Dedifferentiated amniotic fluid mesenchymal stem cell (primary cell): ENCODE measurements around the gene DDX18.

ENCODE experiments used
- DNase-seq: peaks from one replicate; pipeline ENCODE4 v3.0.0-alpha.2; 2016; ENCODE audit errors: extremely low spot score

DDX18 gene

DNA sequence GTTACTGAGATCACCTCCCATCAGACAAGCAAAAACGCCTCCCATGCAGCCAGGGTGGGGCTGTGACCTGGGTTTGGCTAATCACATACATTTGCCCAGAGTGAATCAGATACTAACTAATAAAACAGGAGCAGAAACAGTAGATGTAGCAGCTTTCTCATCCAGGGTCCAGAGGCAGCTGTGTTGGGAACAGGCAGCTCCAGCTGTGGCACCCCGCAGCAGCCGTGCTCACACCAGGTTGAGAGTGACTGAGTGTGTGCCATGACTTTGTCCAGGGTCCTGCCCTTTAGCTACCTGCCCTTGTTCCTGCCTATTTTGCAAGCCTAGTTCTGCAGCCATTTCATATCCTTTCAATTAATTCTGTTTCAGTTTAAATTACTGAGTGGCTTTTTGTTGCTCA lies 20.5 kb downstream of the DDX18 start:
- no peak for DNase-seq

DNA sequence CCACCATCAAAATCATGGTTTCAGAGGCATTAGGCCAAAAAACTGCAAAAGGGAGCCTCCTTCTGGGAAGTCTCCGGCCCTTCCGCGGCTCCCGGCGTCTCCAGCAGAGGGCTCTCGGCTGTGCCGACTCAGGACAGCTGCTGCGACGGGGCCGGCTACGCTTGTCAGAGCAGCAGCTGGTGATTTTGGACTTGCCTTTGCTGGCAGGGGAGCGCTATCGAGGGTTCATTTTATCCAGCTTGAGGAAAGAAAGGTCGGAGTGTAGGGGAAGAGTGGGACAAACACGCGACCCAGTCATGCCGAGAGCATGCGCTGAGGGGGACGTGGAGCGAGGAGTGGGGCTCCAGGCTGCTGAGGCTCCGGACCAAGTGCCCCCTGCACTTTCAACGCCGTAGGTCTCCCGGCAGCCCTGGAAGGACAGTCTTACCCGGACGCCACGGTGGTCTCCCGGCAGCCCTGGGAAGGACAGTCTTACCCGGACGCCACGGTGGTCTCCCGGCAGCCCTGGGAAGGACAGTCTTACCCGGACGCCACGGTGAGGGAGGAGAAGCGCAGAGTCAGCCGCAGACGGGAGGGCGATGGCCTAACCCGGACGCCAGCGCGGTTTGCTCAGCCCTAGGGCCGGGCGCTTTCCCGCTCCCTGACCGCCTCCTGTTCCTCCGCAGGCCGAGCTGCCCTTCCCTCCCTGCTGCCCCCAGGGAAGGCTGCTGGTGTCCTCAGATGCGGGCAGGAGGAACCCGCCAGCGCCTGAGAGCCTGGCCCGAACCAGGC lies 21.7 kb downstream of the DDX18 start:
- DNase-seq, result peak; percentile 85

DNA sequence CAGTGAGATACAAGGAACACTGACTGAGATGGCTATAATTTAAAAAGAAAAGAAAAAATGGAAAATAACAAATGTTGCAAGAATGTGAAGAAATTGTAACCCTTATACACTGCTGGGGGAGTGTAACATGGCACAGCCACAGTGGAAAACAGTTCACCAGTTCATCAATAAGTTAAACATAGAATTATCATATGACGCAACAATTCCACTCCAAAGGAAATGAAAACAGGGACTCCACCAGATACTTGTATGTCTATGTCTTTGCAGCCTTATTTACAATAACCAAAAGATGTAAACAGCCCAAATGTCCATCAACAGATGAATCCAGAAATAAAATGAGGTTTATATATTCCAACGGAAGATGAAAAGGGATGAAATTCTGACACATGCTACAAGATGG lies 30.8 kb downstream of the DDX18 start:
- no peak for DNase-seq

DNA sequence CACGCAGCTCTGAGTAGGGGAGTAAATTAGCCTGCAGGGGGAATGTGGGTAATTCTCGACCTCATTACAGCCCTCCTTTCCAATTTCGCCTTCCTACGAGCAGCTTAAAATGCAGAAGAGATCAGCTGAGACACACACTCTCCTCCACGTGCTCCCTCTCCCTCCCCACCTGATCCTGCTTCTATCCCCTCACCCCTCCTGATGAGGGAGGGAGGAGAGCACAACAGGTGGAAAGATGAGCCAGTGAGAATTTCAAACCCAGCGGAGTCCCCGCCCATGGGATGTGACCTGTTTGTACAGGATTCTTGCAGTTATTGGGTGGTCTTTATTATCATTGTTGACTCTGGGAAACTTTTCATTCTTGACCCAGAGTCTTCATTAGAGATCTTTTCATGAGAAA lies 35.5 kb downstream of the DDX18 start:
- no peak for DNase-seq

DNA sequence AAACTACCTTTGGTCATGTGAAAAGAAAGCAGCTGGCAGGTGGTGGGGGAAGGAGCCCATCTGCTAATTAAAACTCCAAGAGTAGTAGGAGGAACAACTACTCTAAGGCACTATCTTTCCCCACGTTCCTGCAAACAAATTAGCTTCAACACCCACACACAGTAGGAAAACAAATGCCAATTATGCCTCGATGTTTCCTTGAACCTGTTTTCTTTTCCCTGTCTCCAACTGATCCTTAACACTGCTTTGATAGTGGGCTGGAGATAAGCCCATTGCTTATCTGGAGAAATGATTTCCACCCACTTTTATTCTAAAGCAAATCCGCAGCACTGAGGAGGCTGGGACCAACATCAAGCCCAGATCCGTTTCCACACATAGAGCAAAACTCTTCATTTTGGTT lies 36.0 kb downstream of the DDX18 start:
- no peak for DNase-seq

DNA sequence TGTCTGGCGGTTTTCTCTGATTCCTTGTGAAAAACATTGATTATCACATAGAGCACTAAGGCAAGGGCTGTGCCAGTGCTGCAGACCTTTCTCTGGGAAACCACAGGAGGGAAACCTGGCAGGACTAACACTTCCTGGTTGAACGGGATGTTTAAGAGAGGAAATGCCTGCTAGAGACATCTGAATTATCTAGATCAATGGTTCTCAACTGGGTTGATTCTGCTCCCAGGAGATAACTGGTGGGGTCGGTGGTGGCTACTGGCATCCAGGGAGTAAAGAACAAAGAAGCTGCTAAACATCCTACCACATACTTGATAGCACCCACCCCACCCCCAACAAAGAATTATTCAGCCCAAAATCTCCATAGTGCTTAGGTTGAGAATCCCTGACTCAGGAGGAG lies 37.5 kb downstream of the DDX18 start:
- DNase-seq, result no peak

DNA sequence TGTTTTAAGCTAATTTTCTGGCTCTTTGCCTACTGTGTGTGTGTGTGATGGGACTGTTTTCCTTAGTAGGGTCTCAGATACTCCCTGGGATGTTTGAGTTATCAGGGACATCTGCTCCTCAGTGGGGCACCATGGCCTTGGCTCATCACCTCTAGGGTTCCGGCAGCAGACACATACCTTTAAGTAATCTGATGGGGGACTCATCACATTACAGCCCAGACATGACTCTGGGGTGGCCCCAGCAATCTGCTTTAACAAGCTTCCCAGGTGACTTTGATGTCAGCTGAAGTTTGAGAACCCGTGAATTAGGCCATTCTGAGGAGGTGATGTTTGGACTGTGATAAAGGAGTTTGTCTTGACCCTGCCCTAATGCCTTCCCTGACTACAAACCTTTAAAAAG lies 38.8 kb downstream of the DDX18 start:
- DNase-seq, result no peak

DNA sequence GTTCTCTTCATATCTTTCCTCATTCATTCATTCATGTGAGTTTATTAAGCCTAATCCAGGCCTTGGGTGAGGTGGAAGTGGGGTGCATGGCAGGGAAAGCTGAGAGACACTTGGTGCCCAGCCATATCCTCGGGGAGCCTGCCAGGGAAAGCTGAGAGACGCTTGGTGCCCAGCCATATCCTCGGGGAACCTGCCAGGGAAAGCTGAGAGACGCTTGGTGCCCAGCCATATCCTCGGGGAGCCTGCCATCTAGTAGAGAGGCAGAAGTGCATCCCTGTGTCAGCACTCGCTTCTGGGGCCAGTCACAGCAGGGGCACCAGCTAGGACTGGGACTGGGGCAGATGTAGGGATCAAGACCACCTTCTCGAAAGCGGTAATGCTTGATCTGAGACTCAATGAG lies 39.4 kb downstream of the DDX18 start:
- no peak for DNase-seq

DNA sequence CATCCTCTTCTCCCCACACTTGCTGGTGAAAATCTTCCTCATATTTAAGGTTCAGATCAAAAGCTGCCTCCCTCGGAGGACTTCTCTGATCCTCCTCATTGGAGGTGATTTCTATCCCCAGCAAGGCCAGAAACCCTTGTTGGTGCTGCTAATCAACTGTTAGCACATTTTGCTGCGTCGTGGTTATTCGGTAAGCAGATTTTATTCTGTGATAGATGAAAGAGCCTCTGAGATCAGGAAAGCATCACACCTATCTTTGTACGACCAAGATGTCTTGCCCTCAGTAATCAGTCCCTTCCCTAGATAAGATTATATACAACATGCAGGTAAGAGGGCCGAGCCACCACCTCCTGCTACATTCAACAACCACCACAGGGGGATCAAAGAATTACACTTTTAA lies 40.1 kb downstream of the DDX18 start:
- no peak for DNase-seq

DNA sequence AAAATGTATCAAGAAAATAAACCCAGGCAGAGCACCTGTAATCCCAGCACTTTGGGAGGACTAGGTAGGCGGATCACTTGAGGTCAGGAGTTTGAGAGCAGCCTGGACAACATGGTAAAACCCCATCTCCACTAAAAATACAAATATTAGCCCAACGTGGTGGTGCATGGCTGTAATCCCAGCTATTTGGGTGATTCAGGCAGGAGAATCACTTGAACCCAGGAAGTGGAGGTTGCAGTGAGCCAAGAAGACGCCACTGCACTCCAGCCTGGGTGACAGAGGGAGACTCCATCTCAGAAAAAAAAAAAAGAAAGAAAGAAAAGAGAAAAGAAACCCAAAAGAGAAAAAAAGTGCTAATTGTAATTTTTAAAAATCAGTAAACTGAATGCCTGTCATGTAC lies 41.4 kb downstream of the DDX18 start:
- no peak for DNase-seq

DNA sequence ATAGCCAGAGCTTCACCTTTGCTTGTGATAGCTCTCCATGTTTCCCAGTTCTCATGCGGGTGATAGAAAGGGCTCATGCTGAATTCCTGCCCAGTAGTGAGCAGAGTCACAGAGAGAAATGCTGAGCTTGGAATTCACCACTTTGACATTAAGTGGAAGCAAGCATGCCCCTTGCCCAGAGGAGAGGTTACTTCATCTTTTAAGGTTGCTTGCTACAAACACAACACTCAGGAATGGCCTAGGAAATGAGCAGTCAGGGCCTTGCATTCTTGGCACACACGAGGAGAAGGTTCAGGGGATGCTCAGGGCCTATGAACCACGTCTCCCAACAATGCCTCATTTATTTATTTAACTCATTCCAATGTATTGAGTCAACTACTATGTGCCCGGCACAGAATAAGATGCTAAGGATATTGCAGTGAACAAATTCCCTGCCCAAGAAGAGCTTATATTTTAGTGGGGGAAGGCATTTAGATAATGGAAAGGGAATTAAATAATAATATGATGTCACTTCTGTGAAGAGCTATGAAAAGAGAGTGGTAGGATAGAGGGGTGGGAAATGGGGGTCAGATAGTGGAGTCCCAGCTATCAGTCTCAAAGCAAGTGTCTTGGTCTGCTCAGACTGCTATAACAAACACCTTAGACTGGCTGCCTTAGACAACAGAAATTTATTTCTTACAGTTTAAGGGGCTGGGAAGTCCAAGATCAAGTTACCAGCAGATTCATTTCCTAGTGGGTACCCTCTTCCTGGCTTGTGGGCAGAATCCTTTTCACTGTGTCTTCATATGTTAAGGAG lies 42.1 kb downstream of the DDX18 start:
- peak; percentile 58 for DNase-seq

DNA sequence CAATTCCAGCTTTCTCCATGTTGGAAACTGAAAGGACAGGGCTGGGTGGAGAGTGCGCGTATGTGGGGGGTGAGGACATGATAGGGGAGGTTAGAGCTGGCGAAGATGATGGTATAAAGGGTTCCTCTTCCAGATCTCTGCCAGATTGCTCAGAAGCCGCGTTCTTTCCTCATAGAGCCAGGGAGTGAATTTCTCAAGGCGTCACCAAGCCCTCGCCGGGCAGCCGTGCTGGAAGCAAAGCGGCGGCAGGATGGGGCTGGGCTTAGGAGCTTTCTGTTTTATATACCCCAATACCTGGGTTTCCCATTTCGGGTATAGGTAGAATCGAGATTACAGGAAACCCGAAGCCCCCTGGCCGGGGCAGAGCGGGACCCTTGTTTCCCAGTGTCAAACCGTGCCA lies 43.8 kb downstream of the DDX18 start:
- no peak for DNase-seq

DNA sequence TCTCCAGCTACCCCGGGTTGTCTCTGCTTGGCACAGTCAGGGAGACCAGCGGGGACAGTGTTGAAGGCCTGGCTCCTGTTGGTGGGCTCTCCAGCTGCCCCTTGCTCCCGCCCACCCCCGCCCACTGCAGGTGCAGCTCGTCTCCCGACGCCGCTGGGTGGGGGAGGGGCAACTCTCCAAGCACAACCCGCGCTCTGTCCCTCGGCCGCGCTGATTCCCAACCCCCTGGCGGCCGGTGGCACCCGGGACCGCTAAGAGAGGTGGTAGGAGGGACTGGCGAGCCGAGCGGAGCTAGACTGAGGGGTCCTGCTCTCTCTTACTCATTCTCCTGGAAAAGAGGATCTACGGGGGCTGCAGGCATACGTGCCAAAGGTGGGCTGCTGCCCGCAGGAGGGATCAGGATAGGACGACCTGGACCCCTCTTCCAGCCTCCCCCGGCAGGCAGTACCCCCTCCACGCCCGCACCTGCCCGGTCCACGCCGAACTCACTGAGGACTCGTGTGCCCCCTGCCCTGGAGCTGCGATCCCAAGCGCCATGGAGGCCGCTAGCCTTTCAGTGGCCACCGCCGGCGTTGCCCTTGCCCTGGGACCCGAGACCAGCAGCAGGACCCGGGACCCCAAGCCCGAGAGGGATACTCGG lies 44.5 kb downstream of the DDX18 start:
- DNase-seq, result no peak

DNA sequence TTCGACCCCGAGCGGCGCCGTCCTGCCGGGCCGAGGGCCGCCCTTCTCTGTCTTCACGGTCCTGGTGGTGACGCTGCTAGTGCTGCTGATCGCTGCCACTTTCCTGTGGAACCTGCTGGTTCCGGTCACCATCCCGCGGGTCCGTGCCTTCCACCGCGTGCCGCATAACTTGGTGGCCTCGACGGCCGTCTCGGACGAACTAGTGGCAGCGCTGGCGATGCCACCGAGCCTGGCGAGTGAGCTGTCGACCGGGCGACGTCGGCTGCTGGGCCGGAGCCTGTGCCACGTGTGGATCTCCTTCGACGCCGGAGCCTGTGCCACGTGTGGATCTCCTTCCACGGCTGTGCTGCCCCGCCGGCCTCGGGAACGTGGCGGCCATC lies 45.0 kb downstream of the DDX18 start:
- no peak for DNase-seq

DNA sequence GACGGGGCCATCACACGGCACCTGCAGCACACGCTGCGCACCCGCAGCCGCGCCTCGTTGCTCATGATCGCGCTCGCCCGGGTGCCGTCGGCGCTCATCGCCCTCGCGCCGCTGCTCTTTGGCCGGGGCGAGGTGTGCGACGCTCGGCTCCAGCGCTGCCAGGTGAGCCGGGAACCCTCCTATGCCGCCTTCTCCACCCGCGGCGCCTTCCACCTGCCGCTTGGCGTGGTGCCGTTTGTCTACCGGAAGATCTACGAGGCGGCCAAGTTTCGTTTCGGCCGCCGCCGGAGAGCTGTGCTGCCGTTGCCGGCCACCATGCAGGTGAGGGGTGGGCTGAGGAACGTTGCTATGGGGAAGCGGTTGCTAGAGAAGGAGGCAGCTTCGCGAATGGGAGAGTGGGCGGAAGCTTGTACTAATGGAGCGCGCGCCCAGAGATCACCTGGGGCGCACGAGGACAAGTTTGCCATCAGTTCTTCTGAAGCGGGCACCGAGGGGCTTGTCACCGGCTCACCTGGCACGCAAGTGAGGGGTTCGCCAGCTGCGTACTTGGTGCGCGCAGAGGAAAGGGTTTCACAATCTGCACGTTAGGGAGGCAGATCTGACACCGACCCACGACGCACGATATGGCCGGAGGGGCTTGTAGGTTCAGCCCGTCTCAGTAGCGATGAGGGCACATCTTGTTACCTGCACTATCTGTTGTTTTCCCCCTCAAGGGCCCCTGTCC lies 45.6 kb downstream of the DDX18 start:
- no peak for DNase-seq

DNA sequence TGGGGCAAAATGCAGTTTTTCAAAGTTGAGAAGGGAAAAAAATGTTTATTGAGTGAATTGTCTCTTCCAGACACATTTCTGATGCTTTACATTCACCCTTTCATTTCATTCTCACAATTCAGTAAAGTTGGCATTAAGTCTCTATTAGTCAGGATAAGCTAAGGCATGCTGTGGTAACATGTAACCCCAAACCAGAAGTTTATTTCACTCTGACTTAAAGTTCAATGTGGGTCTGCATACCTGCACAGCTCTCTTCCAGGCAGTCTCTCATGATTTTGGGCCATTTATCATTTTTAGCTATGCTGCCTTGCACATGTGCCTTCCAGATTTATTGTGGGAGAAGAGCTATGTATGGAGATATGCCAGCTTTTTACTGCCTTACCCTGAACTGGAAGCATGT lies 48.0 kb downstream of the DDX18 start:
- DNase-seq, result no peak

DNA sequence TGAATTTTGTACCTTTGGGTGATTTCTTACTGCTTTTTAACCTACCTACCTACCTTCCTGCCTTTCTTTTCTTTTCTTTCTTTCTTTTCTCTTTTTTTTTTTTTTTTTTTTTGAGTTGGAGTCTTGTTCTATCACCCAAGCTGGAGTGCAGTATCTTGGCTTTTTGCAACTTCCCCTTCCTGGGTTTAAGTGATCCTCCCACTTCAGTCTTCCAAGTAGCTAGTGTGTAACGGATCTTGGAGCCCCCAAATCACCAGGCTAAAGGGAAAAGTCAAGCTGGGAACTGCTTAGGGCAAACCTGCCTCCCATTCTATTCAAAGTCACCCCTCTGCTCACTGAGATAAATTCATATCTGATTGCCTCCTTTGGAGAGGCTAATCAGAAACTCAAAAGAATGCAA lies 61.3 kb downstream of the DDX18 start:
- DNase-seq, result no peak

DNA sequence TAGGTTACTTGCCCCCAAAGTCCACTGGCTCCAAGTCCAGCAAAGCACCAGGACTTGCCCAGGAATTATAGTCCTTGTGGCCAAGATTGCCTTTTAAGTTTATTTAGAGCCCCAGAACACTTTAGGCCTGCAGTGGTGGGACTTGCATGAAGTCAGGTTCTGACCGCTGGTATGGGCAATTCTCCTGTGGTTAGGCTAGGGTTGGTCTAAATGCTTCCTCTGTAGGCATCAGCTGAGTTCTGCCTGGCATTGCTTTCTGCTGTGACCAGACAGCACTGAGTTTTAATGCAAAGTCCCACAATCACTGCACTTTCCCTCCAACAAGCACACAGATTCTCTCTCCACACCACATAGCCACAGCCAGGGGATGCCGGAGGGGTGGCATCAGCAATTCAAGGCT lies 64.5 kb downstream of the DDX18 start:
- no peak for DNase-seq
